ENCODE data around the gene TMED10.
"Not testable (repeated sequence)": the region's sequence is repeated elsewhere in the genome, so short reads cannot be mapped to it uniquely, and the experiment has no call there.

The TMED10 gene

DNA sequence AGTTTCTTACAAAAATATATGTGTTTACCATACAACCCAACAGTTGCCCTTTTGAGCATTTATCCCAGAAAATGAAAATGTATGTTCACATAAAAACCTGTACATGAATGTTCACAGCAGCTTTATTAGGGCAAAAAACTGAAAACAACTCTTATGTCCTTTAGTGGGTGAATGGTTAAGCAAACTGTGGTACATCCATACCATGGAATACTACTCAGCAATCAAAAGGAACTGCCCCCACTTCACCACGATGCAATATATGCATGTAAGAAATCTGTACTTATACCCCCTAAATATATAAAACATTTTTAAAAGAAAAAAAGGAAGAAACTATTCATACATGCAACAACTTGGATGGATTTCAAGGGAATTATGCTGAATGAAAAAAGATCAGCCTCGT, 42.8 kb downstream of the TMED10 start:
- DNase-seq (ENCODE audit: low read depth, low spot score) = no peak
- no peak overlapping the region for H3K27ac ChIP-seq

DNA sequence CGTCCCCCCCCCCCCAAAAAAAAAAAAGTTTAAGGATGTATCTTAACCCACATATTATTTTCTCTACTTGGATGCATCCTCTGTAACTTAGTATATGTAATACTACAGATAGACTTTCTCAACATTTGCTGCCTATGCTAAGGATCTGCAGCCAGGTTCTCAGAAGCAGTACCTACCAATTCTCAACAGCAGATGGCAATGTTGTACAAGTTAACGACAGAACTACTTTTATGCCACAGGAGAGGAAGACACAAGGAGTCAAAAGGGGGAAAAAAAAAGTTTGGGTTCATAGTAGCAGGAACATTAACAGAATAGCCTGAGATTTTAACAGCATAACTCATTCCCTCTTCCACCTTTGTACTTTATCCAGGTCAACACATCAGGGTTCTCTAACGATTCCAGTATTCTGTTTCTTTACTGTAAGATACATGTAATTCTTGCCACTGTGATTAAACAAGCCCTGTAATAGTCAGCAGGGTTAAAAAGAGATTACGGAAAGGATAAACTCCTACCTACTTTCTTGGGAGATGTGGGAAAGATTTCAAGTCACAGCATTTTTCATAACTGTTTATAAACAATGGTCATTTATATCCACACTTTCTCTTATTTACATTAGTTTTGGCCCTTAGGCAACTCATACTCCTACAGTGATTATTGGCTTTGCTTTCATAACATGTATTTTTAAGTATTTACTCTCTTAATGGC, 43.9 kb downstream of the TMED10 start:
- DNase-seq (ENCODE audit: low read depth, low spot score) = no peak
- peak overlapping the region; percentile 1 for H3K27ac ChIP-seq

DNA sequence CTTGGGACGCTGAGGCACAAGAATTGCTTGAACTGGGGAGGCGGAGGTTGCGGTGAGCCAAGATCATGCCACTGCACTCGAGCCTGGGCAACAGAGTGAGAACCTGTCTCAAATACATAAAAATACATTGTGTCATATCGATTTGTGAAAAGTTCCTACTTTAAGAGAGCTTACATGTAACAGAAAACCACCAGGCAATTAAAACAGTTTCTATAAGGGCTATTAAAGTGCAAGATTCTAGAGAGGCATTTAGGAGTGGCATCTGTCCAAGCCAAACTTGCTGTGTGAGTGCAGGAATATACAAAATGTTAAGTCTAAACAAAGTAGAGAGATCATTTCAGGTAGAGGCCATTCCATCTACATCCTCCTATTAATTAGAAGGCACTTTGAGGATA, 47.8 kb downstream of the TMED10 start:
- no peak for DNase-seq (ENCODE audit: low read depth, low spot score)
- peak overlapping the region; percentile 94 for H3K27ac ChIP-seq

DNA sequence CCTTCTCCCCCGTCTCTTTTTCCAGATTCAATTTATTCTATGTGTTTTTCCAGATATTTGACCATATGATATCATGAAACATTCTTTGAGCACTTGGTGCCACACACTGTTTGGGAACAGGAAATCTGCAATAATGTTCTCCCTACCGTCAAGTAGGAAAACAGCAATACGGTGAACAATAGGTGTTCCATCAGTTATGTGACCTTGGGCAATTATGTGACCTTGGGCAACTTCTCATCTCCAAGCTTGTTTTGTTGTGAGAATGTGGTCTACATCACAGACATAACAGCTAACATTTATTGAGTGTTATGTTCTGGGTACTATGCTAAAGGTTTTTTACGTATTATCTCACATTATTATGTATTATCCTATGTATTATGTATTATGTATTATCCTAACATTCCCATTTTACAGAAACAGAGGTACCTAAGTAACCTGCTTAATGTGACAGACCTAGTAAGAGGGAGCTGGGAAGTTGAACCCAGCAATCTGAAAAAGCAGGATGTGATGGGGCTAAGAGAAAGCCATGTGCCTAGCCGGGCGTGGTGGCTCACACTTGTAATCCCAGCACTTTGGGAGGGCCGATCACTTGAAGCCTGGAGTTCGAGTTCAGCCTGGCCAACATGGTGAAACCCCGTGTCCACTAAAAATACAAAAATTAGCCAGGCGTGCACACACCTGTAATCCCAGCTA, 48.4 kb downstream of the TMED10 start:
- peak overlapping the region; percentile 94 for H3K27ac ChIP-seq
- DNase-seq (ENCODE audit: low read depth, low spot score) = no peak

DNA sequence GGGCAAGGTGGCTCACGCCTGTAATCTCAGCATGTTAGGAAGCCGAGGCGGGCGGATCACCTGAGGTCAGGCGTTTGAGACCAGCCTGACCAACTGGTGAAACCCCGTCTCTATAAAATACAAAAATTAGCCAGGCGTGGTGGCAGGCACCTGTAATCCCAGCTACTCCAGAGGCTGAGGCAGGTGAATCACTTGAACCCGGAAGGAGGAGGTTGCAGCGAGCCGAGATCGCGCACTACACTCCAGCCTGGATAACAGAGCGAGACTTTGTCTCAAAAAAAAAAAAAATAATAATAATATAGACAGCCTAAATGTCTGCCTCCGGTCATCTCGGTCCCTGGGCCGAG, 49.0 kb downstream of the TMED10 start:
- DNase-seq (ENCODE audit: low read depth, low spot score) = not testable (repeated sequence)
- H3K27ac ChIP-seq = peak overlapping the region; percentile 94

DNA sequence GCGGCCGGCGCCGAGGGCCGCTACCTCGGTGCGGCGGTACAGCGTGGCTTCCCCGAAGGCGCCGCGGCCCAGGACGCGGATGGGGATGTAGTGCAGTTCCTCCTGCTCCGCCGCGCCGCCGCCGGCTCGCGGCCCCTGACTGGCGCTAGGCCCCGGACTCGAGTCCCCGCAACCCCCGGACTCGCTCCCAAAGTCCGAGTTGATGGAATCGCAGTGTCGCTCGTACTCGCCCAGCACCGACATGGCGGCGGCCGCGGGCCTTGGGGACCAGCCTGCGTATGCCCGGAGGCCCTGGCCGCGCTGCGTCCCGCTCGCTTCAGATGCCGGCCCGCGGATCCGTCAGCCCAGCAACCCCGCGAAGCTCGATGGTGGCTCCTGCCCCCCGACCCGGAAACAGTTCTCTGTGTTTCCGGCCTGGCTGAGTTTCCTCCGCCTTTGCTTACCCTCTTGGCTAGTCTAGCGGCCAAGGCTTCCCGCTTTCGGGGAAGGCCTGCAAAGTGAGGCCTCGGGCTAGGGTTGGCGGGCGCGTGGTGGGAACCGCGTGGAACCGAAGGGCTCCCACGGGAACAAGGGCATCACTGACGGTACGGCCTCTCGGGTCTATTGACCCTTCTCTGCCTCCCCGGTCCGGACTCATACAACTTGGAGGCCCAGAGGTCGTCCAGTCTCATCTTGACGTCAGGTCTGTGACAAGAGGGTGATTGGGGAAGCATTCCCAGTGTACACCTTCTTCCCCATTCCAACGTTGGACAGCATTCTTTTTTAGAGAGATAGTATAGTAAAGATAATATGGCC, 49.5 kb downstream of the TMED10 start, which contains the start of gene NEK9:
Gene NEK9, minus strand, starts transcription at position 370 of the 795 bp plus-strand sequence. Its CDS starts 127 bp downstream, at position 243.
- peak within 1 kb of the TSS; percentile 94 for H3K27ac ChIP-seq
- DNase-seq (ENCODE audit: low read depth, low spot score) = no peak

DNA sequence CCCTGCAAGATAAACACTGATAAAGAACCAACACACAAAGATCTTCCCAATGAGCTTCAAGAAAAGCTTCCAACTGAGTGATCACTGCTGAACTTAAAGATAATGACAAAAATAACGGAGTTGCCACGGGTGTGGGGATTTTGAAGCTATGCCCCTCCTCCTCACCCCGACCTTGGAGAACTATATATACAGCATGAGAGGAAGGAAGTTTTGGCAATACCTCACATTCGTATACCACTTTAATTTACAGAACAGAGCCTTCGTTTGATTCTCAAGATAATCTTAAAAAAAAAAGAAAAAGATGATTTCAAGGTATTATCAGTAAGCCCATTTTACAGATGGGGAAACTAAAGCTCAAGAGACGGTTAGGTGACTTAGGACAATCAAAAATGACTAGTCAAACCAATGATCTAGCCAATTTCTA, 50.3 kb downstream of the TMED10 start:
- peak overlapping the region; percentile 94 for H3K27ac ChIP-seq
- DNase-seq (ENCODE audit: low read depth, low spot score) = no peak

DNA sequence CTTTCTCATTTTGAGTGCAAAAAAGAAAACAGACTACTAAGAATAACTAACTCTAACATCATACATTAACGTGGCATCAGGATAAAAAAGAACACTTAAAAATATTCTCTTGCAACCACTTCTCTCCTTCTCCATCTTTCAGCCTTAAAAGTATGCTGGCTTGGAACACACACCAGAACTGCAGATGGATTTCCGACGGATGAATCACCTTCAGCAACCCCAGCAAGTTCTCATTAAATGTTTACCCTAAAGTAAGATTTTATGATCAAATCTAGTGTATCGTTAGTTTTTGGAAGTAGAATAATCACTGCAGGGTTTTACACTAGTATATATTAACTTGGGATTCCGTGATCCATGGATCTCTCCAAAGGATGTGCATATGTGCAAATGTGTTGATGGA, 50.8 kb downstream of the TMED10 start:
- peak overlapping the region; percentile 94 for H3K27ac ChIP-seq
- no peak for DNase-seq (ENCODE audit: low read depth, low spot score)

DNA sequence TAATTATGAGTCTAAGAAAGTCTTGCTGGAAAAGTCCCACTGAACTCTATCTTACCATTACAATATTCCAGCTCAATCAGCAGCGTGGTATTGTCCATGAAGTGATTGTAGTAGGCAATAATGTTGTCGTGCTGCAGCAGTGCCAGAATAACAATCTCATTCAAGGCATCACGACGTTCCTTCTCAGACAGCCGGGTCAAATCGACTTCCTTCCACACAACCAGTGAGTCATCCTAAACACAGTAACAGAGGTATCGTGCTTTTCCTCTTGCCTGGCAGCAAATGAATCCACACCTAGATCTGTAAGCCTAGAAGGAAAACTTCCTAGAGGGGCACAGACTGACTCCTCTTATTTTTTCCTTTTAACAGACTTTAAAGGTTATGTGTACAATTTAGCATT, 52.4 kb downstream of the TMED10 start:
- DNase-seq (ENCODE audit: low read depth, low spot score) = peak; percentile 45
- peak overlapping the region; percentile 94 for H3K27ac ChIP-seq

DNA sequence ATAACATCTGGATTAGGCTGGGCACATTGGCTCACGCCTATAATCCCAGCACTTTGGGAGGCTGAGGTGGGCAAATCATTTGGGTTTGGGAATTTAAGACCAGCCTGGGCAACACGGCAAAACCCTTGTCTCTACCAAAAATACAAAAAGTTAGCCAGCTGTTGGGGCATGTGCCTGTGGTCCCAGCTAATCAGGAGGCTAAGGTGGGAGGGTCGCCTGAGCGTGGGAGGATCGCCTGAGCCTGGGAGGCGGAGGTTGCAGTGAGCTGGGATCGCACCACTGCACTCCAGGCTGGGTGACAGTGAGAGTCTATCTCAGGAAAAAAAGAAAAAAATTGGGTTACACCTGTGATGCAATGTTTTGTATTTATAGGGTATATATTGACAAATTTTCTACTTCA, 54.9 kb downstream of the TMED10 start:
- no peak for DNase-seq (ENCODE audit: low read depth, low spot score)
- peak overlapping the region; percentile 48 for H3K27ac ChIP-seq

DNA sequence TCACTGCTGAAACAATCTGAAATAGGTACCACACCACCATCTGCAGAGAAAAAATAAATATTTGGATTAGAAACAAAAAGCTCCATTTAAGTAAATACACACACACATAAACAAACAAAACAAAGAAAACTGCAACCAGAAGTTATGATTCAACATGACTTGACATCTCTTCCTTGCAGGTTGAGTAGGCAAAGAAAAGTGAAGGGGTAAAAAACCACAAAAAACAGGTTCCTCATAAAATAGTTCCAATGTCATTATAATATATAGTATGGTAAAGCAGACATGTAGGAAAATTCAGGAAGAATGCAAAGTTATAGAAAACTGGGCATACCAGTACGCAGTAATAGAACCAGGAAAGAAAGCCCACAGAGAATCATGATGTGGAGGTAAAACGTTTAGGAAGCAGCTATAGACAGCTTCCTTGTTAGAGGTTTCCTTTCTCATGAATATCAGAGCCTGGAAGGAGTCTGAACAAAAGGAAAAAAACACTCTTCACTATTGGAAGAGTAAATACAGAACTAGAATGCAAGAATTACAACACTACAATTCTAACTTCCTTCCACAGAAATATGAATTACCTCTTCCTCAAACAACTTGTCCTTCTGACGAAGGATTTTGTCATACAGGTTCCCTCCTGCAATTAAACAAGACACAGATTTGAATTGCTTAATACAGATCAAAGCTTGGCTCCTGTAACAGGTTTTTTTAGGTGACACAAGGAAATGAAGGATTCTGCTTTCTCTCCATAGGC, 55.7 kb downstream of the TMED10 start:
- DNase-seq (ENCODE audit: low read depth, low spot score) = no peak
- peak overlapping the region; percentile 48 for H3K27ac ChIP-seq

DNA sequence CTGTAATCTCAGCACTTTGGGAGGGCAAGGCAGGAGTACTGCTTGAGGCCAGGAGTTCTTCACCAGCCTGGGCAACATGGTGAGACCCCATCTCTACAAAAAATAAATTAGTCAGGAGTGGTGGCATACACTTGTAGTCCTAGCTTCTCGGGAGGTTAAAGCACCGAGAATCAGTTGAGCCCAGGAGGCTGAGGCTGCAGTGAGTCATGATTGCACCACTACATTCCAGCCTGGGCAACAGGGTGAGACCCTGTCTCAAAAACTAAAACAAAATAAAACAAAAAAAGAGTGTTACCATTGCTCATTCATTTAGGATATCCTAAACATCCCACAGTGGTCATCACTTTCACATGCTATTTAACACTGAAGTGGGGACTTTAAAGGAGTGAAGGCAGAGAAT, 57.4 kb downstream of the TMED10 start:
- DNase-seq (ENCODE audit: low read depth, low spot score) = no peak
- no peak overlapping the region for H3K27ac ChIP-seq

DNA sequence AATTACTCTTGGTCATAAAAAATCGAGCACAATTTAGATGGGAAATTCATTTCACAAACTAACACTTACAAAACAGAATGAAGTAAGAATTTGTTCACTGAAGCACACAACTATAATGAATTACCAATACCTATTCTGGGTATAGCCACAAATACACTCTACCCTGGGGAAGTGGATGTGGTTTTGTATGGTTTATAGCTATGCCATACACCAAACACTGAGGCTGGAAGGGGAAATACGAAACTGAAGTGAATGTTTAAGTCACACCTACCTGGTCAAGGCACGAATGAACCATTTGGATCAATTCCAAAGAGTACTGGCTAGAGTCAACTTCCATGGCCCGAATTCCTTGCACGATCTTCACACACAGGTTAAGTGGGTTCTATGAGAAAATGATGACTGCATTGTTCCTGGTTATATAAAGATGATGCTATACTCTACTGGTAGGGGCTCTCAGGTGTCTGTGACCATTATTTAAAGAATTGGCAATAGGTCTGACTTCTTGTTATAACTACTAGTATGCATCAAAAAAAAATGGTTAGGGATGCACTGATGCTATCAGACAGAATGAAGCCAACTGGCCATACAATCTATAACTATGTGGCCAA, 62.4 kb downstream of the TMED10 start:
- H3K27ac ChIP-seq = no peak overlapping the region
- DNase-seq (ENCODE audit: low read depth, low spot score) = no peak

DNA sequence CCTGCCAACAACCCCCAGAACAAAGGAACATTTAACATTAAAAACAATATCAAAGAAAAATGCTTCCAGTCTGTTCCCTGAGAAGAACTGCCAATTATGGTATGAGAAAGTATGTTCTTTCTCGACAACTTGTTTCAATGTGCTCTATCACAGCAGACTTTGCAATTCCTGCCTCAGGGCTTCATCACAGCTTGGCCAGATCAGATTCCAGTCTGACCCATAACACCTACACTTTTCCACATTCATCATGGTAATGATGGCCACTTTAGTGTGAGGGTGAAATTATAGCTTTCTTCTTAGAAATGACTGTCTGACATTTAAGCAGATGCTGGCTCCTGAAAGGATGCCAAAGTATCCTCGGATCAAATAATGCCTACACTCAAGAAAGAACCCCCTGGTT, 66.5 kb downstream of the TMED10 start:
- no peak overlapping the region for H3K27ac ChIP-seq
- no peak for DNase-seq (ENCODE audit: low read depth, low spot score)

DNA sequence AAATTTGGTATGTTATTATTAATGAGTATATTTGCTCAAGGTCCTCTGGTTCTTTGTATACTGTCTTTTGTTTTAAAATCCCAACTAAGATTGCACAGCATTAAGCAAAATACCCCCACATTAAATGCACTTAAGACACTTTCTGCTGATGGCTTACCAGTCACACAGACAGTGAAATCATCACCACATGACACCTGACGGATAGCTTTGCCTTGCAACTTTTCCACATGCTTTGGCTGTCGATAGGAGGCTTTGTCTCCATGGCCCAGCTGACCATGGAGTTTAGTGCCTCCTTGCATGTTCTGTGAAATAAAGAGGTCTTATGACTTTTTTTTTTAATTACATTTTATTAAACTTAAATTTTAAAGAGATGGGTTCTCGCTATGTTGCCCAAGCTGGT, 69.2 kb downstream of the TMED10 start:
- no peak for DNase-seq (ENCODE audit: low read depth, low spot score)
- H3K27ac ChIP-seq = no peak overlapping the region

DNA sequence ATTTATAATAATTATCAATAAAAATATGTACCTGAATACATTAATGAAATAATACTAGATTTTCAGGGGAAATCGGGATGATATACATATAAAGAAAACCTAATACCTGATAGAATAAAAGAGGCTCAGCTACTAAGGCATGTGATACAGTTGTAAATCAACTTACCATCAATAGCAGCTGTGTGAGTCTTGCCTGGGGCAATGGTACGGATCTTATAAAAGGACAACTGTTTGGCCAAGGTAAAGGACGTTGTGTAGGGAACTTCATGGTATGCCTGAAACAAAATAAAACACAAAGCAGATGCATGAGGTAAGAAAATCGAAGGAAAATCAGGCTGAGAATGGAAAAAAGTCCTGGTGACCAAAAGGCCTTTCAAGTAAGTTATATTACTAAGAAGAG, 74.9 kb downstream of the TMED10 start:
- H3K27ac ChIP-seq = no peak overlapping the region
- no peak for DNase-seq (ENCODE audit: low read depth, low spot score)

DNA sequence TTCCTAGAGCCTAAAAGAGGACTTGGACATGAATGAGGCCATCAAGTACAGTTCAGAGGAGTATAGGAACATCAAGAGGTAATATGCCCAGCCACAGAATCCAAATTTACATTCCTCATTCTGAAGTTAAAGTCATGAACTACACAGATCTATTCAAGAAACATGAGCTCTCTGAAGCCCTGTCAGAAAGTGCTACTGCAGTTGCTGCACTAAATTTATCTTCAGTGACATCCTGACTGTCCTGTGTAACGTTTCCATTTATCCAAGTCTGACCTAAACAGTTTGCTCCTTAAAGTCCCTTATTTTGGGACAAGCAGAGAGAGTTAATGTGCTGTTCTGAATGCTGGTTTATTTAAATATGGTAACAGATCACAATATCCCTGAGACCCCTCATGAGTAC, 77.7 kb downstream of the TMED10 start:
- no peak for DNase-seq (ENCODE audit: low read depth, low spot score)
- no peak overlapping the region for H3K27ac ChIP-seq

DNA sequence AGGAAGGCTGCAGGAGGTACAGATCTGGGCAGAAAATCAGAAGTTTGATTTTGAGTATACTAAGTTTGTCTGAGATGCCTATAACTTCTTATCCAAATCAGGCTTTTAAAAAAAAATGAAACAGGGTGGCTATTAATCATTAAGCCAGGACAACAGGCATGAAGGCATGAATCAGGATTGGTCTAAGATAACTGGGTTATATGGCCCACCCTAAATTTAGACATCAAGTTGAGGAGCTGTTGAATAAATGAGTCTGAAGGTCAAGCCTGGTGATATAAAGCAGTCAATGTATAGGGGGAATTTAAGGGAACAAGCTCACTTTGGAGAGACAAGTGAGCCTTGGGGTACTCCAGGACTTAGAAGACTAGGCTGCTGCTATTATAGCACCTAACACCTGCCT, 78.2 kb downstream of the TMED10 start:
- no peak overlapping the region for H3K27ac ChIP-seq
- no peak for DNase-seq (ENCODE audit: low read depth, low spot score)

DNA sequence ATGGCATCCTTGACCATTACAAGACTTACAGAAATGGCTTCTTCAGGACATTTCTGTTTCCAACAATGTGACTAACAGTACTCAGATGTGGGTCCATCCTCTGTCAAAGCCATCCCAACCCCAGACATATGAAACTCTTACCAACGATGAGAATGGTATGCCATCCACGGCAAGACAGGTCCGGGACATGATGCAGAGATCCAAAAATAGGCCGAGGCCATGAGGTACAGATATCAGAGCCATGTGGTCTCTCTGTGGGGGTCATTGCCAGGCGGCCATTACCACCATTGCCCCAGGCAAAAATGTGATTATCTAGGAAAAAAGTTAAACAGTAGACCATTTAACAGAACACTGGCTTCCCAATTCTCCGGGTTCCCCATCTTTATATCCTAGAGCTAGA, 79.5 kb downstream of the TMED10 start:
- no peak for DNase-seq (ENCODE audit: low read depth, low spot score)
- H3K27ac ChIP-seq = no peak overlapping the region

DNA sequence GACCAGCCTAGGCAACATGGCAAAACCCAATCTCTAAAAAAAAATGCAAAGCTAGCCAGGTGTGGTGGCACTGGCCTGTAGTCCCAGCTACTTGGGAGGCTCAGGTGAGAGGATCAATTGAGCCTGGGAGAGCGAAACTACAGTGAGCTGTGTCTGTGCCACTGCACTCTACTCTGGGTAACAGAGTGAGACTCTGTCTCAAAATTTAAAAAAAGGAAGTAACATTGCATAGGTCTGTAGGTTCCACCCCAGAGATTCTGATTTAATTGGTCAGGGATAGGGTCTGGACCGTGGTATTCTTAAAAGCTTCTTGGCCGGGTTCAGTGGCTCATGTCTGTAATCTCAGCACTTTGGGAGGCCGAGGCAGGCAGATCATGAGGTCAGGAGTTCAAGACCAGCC, 80.7 kb downstream of the TMED10 start:
- DNase-seq (ENCODE audit: low read depth, low spot score) = no peak

More for the DNA sequence above, 80.7 kb downstream of the TMED10 start:
- no peak overlapping the region for H3K27ac ChIP-seq
